Activated CD4-positive, alpha-beta T cell treated with anti-CD3 and anti-CD28 coated beads, Interleukin-2, amount 50 U/mL, for 4 hours (primary cell): Measurements from ENCODE around the gene DUSP10.

ENCODE experiments used
- DNase-seq, 2 experiments: peaks; one replicate each; pipeline ENCODE4 v3.0.0-alpha.2; 2020

The DUSP10 gene

DNA sequence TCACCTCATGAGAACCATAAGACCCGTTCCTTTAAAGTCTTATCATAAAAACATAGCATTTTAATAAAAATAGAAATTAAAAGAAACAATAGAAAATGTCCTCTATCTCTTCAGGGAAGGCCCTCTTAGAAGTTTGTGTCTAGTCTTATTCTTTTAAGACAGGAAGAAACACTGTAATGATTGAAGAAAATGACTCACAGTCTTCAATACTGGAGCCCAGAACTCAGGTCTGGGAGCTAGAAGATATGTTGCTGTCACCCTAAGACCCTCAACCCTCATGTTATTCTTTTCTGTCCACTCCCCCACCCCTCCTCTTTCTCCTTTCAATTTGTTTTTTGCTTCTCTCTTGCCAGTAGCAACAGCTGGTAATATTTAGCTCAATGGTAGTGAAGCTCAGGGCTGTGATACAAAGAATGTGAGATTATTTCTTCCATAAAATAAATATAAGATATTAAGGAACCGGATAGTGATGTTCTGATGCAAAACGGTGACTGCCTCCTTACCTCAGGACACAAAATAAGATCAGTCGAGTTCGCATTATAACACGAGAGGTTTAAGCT is 12.0 kb downstream of the DUSP10 start:
- DNase-seq, result no peak

DNA sequence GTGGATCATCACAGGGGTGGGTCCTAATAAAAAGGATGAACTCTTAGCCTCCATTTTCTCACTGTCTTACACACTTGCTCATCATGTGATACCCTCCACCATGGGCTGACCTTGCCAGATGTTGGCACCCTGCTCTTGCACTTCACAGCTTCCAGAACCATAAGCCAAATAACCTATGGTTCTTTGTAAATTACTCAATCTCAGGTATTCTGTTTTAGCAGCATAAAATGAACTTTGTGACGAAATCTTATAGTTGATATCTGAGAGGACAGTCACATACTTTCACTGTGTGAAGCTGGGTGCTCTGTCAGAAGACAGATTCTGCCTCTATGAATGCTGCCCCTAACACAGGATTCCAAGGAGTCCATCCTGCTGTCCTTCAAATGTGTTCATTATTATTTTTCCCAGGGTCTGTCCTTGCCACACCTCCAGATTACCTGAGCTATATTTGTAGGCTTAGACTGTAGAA is 13.8 kb downstream of the DUSP10 start:
- no peak for DNase-seq

GRCh38 chr1:221727146-221728036 is 14.5 kb downstream of the DUSP10 start:
- DNase-seq, result no peak

- DNase-seq, result no peak
These were observed 15.9 kb downstream of the DUSP10 start for GRCh38 chr1:221725735-221726672.

DNA sequence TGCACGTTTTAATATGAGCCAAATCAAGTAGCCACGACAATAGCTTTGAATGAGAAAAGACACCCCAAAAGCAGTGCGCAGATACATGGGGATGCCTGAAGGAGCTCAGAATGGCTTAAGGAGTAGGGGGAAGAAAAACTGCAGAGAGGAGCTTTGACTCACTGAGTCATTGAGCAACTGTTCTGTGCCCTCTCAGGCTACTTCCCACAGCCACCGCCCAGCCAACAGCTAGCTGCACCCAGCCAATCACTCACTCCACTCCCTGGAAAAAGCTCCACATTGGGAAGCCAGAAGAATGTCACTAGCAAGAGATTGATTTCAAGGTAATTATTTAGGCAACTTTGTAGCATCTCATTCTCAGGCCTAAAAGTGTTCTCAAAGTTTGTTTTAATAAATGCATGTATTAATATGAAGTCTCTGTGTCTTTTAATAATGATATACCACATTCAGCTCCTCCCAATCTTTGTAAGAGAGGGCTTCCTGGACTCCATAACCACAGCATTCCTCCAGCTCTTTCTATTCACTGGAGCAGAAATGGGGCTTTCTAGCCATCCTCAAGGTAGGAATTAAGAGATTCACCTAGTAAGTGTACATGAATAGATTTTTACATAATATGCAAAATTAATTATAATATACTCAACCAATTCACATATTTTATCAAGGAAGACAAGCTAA is 16.8 kb downstream of the DUSP10 start:
- no peak for DNase-seq

DNA sequence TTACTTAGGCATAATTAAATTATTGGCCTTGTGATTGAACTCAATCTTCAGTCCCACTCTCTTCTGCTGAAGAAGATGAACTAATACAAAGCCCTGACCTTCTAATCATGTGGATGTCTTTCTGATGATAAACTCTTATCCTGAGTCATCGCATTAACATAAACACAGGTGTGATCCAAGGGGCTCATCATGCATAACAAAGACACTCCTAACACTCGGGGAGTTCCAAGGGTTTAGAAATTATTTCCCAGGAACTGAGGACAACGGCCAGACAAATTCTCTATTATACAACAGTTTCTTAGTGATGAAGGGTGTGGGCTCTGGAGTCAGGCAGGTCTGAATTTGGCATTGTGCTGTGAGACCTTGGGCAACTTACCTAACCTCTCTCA is 18.0 kb downstream of the DUSP10 start:
- no peak for DNase-seq

GRCh38 chr1:221723018-221723847 is 18.7 kb downstream of the DUSP10 start:
- no peak for DNase-seq

GRCh38 chr1:221722254-221723017 is 19.5 kb downstream of the DUSP10 start:
- DNase-seq, result no peak

DNA sequence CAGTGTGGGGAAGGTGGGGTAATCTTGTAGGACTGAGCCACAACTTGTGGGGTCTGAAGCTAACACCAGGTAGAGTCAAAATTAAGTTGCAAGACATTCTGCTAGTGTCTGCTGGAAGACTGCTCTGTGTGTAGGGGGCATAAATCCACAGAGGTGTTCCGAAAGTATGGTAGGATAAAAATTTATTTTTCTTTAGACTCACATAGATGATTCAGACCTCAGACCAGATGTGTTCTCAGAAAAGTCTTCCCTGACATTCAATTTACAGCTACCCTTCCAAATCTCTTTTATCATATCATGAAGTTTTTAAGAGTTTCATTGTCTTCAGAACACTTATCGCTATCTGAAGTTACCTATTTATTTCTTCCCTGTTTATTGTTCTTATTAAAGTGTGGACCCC is 21.3 kb downstream of the DUSP10 start:
- DNase-seq, result no peak

- DNase-seq, result no peak
These were observed 21.9 kb downstream of the DUSP10 start for GRCh38 chr1:221719987-221720386.

- no peak for DNase-seq
These were observed 22.7 kb downstream of the DUSP10 start for GRCh38 chr1:221719278-221719597.

DNA sequence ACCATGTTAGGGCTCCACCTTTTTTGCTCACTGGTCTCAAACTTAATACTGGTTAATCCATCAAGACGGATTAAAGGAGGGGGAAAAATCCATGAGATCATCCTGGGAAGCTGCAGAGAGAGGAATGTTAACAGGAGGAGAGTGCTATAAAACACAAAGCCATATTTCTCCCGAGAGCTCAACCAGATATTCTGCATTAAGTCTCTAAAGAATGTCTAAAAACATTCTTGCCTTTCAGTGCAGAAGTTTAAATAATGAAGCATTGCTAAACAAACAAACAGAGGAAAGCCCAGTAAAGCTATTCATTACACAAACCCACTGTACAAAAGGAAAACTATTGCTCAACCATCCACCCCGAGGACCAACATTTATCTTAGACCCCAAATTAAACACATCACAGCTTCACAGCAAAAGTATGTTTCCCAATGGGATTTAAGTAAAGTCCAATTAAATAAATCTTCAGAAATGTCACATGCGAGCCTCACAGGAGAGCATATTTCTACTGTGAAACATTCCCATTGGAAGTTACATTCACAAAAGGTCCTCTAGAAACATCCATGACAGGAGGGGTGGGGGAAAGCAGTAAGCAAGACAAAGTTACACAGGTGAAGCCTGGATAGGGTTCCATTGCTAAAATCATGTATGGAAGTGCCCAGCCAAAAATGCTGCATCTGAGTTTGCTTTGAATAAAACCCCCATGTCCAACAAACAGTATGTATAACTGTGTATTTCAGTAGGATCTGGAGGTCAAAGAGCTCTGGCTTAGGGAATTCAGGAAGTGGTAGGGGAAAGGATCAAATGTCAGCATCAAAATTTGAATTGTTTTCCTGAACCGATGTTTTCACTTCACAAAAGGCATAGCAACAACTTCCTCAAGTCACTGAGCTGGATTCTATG is 23.3 kb downstream of the DUSP10 start:
- DNase-seq, result no peak

DNA sequence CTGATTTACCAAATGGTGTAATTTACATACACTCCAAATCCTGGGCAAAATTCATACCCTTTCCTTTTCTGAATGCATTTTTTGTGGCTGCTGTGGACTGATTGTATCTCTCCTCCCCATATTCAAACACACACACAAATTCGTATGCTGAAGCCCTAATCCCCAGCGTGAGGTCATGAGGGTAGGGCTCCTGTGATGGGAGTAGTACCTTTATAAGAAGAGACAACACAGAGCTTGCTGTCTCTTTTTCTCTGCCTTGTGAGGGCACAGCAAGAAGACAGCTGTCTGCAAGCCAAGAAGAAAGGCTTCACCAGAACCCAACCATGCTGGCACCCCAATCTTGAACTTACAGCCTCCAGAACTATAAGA is 24.4 kb downstream of the DUSP10 start:
- DNase-seq, result no peak

DNA sequence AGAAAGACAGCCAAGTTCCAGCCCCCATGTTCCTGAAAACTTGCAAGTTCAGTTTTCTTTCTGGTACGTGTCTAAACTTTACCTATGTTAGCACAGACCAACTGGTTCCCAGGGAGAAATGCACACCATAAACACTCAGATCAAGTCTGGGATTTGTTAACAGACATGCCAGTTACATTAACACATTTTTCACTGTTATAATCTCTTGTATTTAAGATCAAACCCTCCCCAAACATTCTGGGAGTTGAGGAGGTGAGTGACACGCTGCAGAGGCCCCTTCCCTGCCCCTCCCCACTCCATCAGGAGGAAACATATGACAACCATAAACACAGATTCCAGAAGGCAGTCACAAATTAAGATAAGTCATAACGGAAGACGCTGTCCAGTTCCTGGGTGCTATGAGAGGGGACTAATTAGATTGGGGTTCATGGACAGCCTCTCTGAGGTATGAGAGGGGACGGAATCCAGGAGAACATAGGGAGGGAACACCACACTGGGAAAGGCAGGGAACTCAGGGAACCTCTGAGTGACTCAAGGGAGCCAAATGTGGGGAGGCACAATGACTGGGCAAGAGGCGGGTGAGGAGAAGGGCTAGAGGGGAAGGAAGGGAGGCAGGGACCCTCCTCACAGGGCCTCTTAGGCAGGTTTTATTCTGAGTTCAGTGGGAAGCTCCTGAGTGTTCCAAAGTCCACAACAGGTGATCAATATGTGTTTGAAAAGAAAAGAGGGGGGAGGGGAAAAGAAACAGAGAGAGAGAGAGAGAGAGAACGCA is 25.0 kb downstream of the DUSP10 start:
- no peak for DNase-seq

- DNase-seq, result no peak
These were observed 26.3 kb downstream of the DUSP10 start for GRCh38 chr1:221715321-221716169.

- no peak for DNase-seq
These were observed 27.4 kb downstream of the DUSP10 start for GRCh38 chr1:221714227-221715152.

DNA sequence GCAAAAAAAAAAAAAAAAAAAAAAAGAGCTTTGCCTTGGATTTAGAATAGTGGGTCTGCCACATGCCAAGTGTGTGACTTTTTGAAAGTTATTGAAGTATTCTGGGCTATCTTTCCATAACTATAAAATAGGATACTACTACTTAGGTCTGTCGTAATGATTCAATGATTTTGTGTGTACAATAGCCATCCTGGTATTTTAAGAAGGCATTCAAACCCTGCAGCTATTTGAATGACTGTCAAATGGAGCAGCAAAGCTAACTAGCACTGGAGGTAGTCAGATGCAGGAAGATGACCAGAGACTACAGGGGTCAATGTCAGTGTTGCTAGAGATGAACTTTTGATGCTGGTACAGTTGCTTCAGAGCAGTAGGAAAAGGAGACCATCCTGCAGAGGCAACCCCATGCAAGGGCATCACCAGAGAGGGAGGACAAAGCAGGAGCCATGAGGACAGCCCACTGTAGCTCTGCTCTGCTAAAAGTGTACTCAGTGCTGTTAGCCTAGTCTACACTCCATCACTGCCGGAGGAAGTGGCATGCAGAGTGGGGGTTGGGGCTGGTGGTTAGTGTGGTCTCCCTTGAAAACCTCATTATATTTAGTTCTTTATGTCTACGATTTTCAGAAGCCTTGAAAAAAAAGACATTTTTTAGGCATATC is 29.0 kb downstream of the DUSP10 start:
- peak; percentile 57 to 61 for DNase-seq
